K562 (cell line): ENCODE data around the gene ZNF410. TPM values are rescaled to one million over a fixed set of nuclear protein-coding genes. Genes with fewer than 3 reads are reported as not detected.

ENCODE experiments used
- ATAC-seq: fragments of 200-7000 bp; cut with Tn5 transposase; 3 replicates; pipeline ENCODE4 v1.9.1; 2020; ENCODE audit warnings: moderate library complexity
- BruUV-seq: library from RNA; stranded (reverse); fragments of 400-500 nt; replicated peaks from 2 replicates; lab custom pipeline; 2021; lab: Mats Ljungman, UMichigan
- CTCF ChIA-PET: fragments of 300-600 bp; formaldehyde crosslinking; extraction: SDS; loops from one replicate; lab custom pipeline; 2021; ENCODE audit warnings: low intra/inter-chr PET ratio; lab: Yijun Ruan, JAX
- POLR2A ChIA-PET: fragments of 300-600, 350-650 bp; sonication (Branson Sonifier 250); formaldehyde crosslinking; extraction: SDS; loops from one replicate; lab custom pipeline; 2021; ENCODE audit warnings: antibody characterized with exemption, inconsistent platforms; lab: Yijun Ruan, JAX
- DNase-seq, 4 experiments: peaks; one replicate each; pipeline versions ENCODE4 v3.0.0 to v3.0.0-alpha.2; 2011 to 2018; ENCODE audit warnings: low spot score in 3 of 4, mixed read lengths in 3 of 4; ENCODE audit errors: extremely low read depth in 1 of 4
- FAIRE-seq: peaks from 2 replicates; lab custom pipeline; 2011; peaks lifted over from hg19 to GRCh38; lab: Jason Lieb, UNC
- H2AFZ ChIP-seq: 2 replicates; pipeline ENCODE4 v1.6.0; 2011; ENCODE audit warnings: low read depth, low read length, control low read depth, inconsistent platforms
- H3K27ac ChIP-seq: fragments of 200-600 bp; 3 replicates; pipeline ENCODE4 v1.8.0; 2011; ENCODE audit warnings: low read depth, mild to moderate bottlenecking, control low read depth, inconsistent platforms, low read length, moderate library complexity, mixed read lengths; ENCODE audit errors: extremely low read depth
- H3K27me3 ChIP-seq, 2 experiments: fragments of 300-600 bp in 1 of 2; 2 replicates in 1 of 2; 3 replicates in 1 of 2; pipeline versions ENCODE4 v1.6.0 to v1.8.0; 2011; ENCODE audit warnings: inconsistent platforms in 2 of 2, low read length in 2 of 2, mild to moderate bottlenecking in 1 of 2, mixed read lengths in 1 of 2, moderate library complexity in 1 of 2; ENCODE audit not compliant: control insufficient read depth in 2 of 2, insufficient read depth in 2 of 2
- H3K36me3 ChIP-seq: fragments of 300-600 bp; 3 replicates; pipeline ENCODE4 v1.8.0; 2011; ENCODE audit warnings: mild to moderate bottlenecking, low read length, inconsistent platforms; ENCODE audit not compliant: control insufficient read depth, insufficient read depth
- H3K4me1 ChIP-seq, 2 experiments: fragments of 200-600 bp in 1 of 2; replicated peaks in 1 of 2; 2 replicates in 1 of 2; 3 replicates in 1 of 2; pipeline versions ENCODE4 v1.5.1 to v1.8.0; 2011; ENCODE audit warnings: inconsistent platforms in 2 of 2, low read length in 2 of 2, mild to moderate bottlenecking in 1 of 2, mixed read lengths in 1 of 2, moderate library complexity in 1 of 2; ENCODE audit not compliant: control insufficient read depth in 2 of 2, insufficient read depth in 2 of 2
- H3K4me2 ChIP-seq: 2 replicates; pipeline ENCODE4 v1.6.1; 2011; ENCODE audit warnings: low read length, control low read depth, inconsistent platforms, mixed read lengths; ENCODE audit not compliant: insufficient read depth
- H3K4me3 ChIP-seq: fragments of 200-600 bp; sonication (generic), shearing (Covaris generic); 2 replicates; pipeline ENCODE4 v1.5.1; 2016; ENCODE audit warnings: control low read depth, inconsistent platforms
- H3K79me2 ChIP-seq: fragments of 200-600 bp; 3 replicates; pipeline ENCODE4 v1.8.0; 2011; ENCODE audit warnings: low read length, inconsistent platforms; ENCODE audit not compliant: control insufficient read depth, insufficient read depth
- H3K9ac ChIP-seq, 2 experiments: 2 replicates each; pipeline versions ENCODE4 v1.6.0 to v1.6.1; 2011; ENCODE audit warnings: low read depth in 2 of 2, low read length in 2 of 2, control low read depth in 1 of 2, inconsistent platforms in 1 of 2, mild to moderate bottlenecking in 1 of 2, mixed read lengths in 1 of 2; ENCODE audit not compliant: insufficient read depth in 1 of 2
- H3K9me1 ChIP-seq: one replicate; pipeline ENCODE4 v1.6.0; 2011; ENCODE audit warnings: inconsistent platforms, mild to moderate bottlenecking, low read length, moderate library complexity; ENCODE audit not compliant: control insufficient read depth, insufficient read depth
- H3K9me3 ChIP-seq: replicated peaks from 2 replicates; pipeline ENCODE4 v1.5.1; 2011; ENCODE audit warnings: low read depth, low read length, inconsistent platforms; ENCODE audit not compliant: control insufficient read depth, insufficient read depth
- H4K20me1 ChIP-seq: replicated peaks from 2 replicates; pipeline ENCODE4 v1.6.1; 2011; ENCODE audit warnings: low read length, inconsistent platforms, mixed read lengths; ENCODE audit not compliant: control insufficient read depth, insufficient read depth
- BCL6 ChIP-seq: fragments of 250-450 bp; sonication (Bioruptor Pico); IDR thresholded peaks from 2 replicates; pipeline ENCODE4 v1.4.0; 2020
- ETV5 ChIP-seq: sonication (generic); formaldehyde crosslinking; IDR thresholded peaks from 2 replicates; pipeline ENCODE4 v1.4.0; 2020; ENCODE audit warnings: low read depth, mild to moderate bottlenecking, missing genetic modification reagents
- GTF2B ChIP-seq: IDR thresholded peaks from 2 replicates; pipeline ENCODE4 v1.6.1; 2011; ENCODE audit not compliant: insufficient read length; ENCODE audit errors: extremely low read depth
- KDM5B ChIP-seq: fragments of 200-600 bp; sonication (generic); IDR thresholded peaks from 2 replicates; pipeline ENCODE4 v1.6.1; 2012; ENCODE audit warnings: low read depth, mild to moderate bottlenecking, moderate library complexity, low read length, control low read depth, inconsistent platforms; ENCODE audit not compliant: insufficient replicate concordance
- PPARD ChIP-seq: fragments of 250-450 bp; sonication (Bioruptor Pico); IDR thresholded peaks from 2 replicates; pipeline ENCODE4 v1.8.0; 2022; ENCODE audit warnings: inconsistent platforms, mild to moderate bottlenecking, moderate library complexity
- RFX7 ChIP-seq: fragments of 250-450 bp; sonication (Bioruptor Pico); IDR thresholded peaks from 2 replicates; pipeline ENCODE4 v1.5.1; 2021; ENCODE audit warnings: mild to moderate bottlenecking
- SMAD1 ChIP-seq: fragments of 150-350 bp; IDR thresholded peaks from 2 replicates; pipeline ENCODE4 v1.6.1; 2014; ENCODE audit warnings: low read length, low read depth; ENCODE audit not compliant: partially characterized antibody
- TBP ChIP-seq: optimal IDR thresholded peaks from 2 replicates; pipeline ENCODE3; 2011; ENCODE audit warnings: low read depth, low read length, improper control_type of control experiment
- TEAD4 ChIP-seq, 2 experiments: sonication (generic) in 1 of 2; formaldehyde crosslinking in 1 of 2; IDR thresholded peaks; 2 replicates each; pipeline versions ENCODE4 v1.6.1 to v1.8.0; 2012 to 2022; ENCODE audit warnings: borderline replicate concordance in 1 of 2, inconsistent platforms in 1 of 2, low read length in 1 of 2, mild to moderate bottlenecking in 1 of 2, missing genetic modification reagents in 1 of 2
- ZC3H8 ChIP-seq: fragments of 450-650 bp; IDR thresholded peaks from 2 replicates; pipeline ENCODE4 v1.6.1; 2017
- ZNF263 ChIP-seq: sonication (generic); formaldehyde crosslinking; IDR thresholded peaks from 2 replicates; pipeline ENCODE4 v1.8.0; 2022; ENCODE audit warnings: mild to moderate bottlenecking, missing genetic modification reagents, borderline replicate concordance
- ZNF444 ChIP-seq: fragments of 250-450 bp; sonication (Bioruptor Pico); IDR thresholded peaks from 2 replicates; pipeline ENCODE4 v1.4.0; 2020; ENCODE audit warnings: mild to moderate bottlenecking, moderate library complexity
- ZNF511 ChIP-seq: sonication (generic); formaldehyde crosslinking; IDR thresholded peaks from 2 replicates; pipeline ENCODE4 v1.8.0; 2022; ENCODE audit warnings: mild to moderate bottlenecking, missing genetic modification reagents
- ZNF586 ChIP-seq: fragments of 450-650 bp; formaldehyde crosslinking; conservative IDR thresholded peaks from 2 replicates; pipeline ENCODE4 v1.4.0; 2020; ENCODE audit warnings: mild to moderate bottlenecking, moderate library complexity
- ZNF707 ChIP-seq: fragments of 250-450 bp; sonication (Bioruptor Pico); conservative IDR thresholded peaks from 2 replicates; pipeline ENCODE4 v1.8.0; 2022; ENCODE audit warnings: inconsistent platforms, mild to moderate bottlenecking, moderate library complexity
- WGBS: fragments of 100-300 bp; shearing (Covaris generic); methylation state at CpG from one replicate; pipeline ENCODE4 v1.1.6; 2016; ENCODE audit warnings: low coverage, mixed read lengths; ENCODE audit not compliant: insufficient coverage; ENCODE audit errors: missing lambda C conversion rate; 5-methylcytosine and 5-hydroxymethylcytosine counted together
- in situ Hi-C: fragments of 300-500 bp; cut with MboI; formaldehyde crosslinking; loops from 4 replicates; pipeline ENCODE4 v1.15.0; 2018; ENCODE audit warnings: inconsistent platforms, mixed read lengths
- intact Hi-C: fragments of 100-400 bp; cut with micrococcal nuclease; formaldehyde crosslinking; loops from 2 replicates; pipeline ENCODE4 v1.14.2; 2022
- polyA plus RNA-seq, 8 experiments: library from polyadenylated mRNA; depleted of rRNA in 4 of 8; stranded (reverse) in 5 of 8; unstranded in 3 of 8; fragments of >200 nt; fragmentation: Nextera tagmentation in 2 of 8; fragmentation: Illumina TruSeq in 1 of 8; extraction: Ambion mirVana in 2 of 8; extraction: Trizol in 1 of 8; gene quantifications; 2 replicates each; pipeline versions ENCODE4 v1.2.1 to v1.2.3, GENCODE V29; 2011 to 2014; ENCODE audit warnings: inconsistent platforms in 1 of 8, missing spikeins in 1 of 8
- total RNA-seq, 7 experiments: library from RNA; depleted of rRNA in 6 of 7; stranded (reverse); fragments of >200 nt in 6 of 7; fragmentation: Illumina TruSeq in 2 of 7; extraction: Trizol in 2 of 7; gene quantifications; 2 replicates each; pipeline versions ENCODE4 v1.2.1 to v1.2.3, GENCODE V29; 2011 to 2021; ENCODE audit warnings: low replicate concordance in 1 of 7
- TF ChIP-seq, protein P1 (sequence below): fragments of 450-650 bp; conservative IDR thresholded peaks from 2 replicates; pipeline ENCODE4 v1.6.1; 2016; ENCODE audit warnings: missing genetic modification characterization, low read depth, mild to moderate bottlenecking, missing compliant biosample characterization, moderate library complexity
- TF ChIP-seq, protein P2 (sequence below): fragments of 250-450 bp; sonication (Bioruptor Pico); IDR thresholded peaks from 2 replicates; pipeline ENCODE4 v1.8.0; 2021; ENCODE audit warnings: moderate library complexity, mild to moderate bottlenecking, inconsistent platforms

ZNF410 gene
- total and polyA plus RNA-seq, 9 of the 15 experiments (the other 6 are each of a cell fraction or from before 2014, with no cell fraction given) = 20.5 to 64.8 (median 38.7) TPM

DNA sequence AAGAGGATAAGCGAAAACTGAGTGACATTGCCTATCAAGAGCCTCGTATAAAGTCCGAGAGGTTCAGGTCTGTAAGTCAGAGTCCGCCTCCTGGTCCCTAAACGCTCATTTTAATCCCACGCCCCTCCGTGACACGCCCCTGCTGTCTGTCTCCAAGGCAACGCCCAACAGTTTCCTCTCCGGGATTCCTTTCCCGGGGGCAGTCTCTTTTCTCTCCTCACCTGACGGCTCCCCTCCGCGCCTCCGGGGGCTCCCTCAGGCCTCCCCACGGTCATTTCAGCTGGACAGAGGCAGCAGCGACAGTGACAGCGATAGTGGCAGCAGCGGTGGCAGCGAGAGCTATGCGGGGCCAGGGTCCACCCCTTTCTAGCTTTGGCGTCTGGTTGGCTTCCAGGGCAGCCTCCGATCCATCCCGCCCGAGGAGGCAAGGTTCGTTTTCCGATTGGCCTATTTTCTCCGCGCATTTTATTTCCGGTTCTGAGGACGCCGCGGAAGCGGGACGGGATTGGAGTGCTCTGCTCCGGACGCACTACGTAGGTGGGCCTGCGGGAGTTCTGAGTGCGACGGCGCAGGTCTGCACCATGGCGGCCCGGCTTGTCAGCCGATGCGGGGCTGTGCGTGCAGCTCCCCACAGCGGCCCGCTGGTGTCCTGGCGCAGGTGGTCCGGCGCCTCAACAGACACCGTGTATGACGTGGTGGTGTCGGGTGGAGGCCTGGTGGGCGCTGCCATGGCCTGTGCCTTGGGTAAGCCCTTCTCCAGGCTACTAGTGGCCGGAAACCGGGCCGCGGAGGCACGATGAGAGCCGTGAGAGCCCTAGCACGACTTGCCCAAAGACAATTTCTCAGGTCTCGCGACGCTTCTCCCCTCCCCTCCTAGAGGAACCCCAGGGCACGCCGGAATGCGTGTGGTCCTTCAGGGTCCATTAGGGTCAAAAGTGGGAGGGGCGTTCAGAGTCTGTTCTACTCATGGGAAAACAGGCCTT is 63.4 kb downstream of the ZNF410 start, which contains the start of the genes COQ6 and FAM161B (continued):
- TF ChIP-seq ZNF511 (no peak), KDM5B (peak; percentile 92), PPARD (CRISPR knock-in tag) (no peak), TBP (peak; percentile 34), ZNF263 (CRISPR knock-in tag) (peak; percentile 53; the same call in 1 of the 2 replicates)

DNA sequence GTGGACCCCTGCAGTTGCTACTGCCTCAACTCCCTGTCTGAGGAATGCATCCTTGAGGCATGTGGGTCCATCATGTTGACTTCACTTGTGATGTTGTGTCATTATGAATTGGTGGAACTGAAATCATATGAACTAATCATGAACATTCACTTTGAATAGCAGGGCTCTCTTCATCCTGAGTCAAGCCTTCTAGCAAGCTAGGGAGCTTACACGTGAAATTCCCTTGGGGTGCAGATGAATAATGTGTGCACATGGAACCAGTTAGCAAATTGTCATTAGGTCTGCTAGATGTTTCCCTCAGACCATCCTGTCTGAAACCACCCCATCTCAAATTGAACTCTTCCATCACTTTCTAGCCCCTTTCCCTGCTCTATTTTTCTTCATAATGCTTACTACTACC is 67.1 kb downstream of the ZNF410 start:
- no peak for DNase-seq
- Histone ChIP-seq H3K4me1 (peaks cover 0 to 3% of the 10 kb centered on the region in 2 experiments; a peak in 2 of 5 replicates), H3K4me3 (no peak overlapping the region), H3K9me3 (no peaks in the 10 kb centered on the region), H3K79me2 (peaks cover 8% of the 10 kb centered on the region; the same call in 2 of the 3 replicates), H3K36me3 (peaks cover 35% of the 10 kb centered on the region; the same call in 2 of the 3 replicates), H3K27ac (no peak overlapping the region), H4K20me1 (no peaks in the 10 kb centered on the region), H3K9ac (no peak overlapping the region), H3K27me3 (no peaks in the 10 kb centered on the region), H3K4me2 (no peak overlapping the region), H3K9me1 (peaks cover 3% of the 10 kb centered on the region), H2AFZ (no peak overlapping the region)
- FAIRE-seq = no peak
- 88% methylated on average over 1 of the region's 1 CpG for WGBS
- CTCF ChIA-PET = no interaction called here
- intact Hi-C loops = loop anchor here (5.0 kb wide), 1 partner anchor 64 kb away; the partner anchor contains the start of genes BBOF1 and ENTPD5
- ATAC-seq = no peak
- BruUV-seq = no TSS peak
- in situ Hi-C loops = no loop called here
- POLR2A ChIA-PET = interaction anchor here (0.6 to 0.7 kb wide), 2 partner anchors 9 to 221 kb away, joined by 3 read pairs; no protein-coding TSS in a partner anchor
- TF ChIP-seq SMAD1 = no peak
- TF ChIP-seq TEAD4 (IDR thresholded peaks at IDR 0.05; ENCODE audit: low read length) = no peak
- no peak for TF ChIP-seq TEAD4 (CRISPR knock-in tag; IDR thresholded peaks at IDR 0.05; ENCODE audit: borderline replicate concordance)
- TF ChIP-seq, protein P1, sequence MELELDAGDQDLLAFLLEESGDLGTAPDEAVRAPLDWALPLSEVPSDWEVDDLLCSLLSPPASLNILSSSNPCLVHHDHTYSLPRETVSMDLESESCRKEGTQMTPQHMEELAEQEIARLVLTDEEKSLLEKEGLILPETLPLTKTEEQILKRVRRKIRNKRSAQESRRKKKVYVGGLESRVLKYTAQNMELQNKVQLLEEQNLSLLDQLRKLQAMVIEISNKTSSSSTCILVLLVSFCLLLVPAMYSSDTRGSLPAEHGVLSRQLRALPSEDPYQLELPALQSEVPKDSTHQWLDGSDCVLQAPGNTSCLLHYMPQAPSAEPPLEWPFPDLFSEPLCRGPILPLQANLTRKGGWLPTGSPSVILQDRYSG (tag) = no peak
- TF ChIP-seq ZNF444 (CRISPR knock-in tag) = no peak
- TF ChIP-seq ZNF586 (CRISPR knock-in tag) = no peak
- TF ChIP-seq ETV5 = no peak
- TF ChIP-seq RFX7 = no peak
- TF ChIP-seq, protein P2, sequence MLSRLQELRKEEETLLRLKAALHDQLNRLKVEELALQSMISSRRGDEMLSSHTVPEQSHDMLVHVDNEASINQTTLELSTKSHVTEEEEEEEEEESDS (CRISPR knock-in tag) = no peak
- TF ChIP-seq BCL6 (CRISPR knock-in tag) = no peak
- TF ChIP-seq ZNF707 = no peak
- no peak for TF ChIP-seq GTF2B
- TF ChIP-seq ZC3H8 = no peak
